GM21390 (cell line): ENCODE data around the gene TNS4.

Experiments used
- ATAC-seq: cut with Tn5 transposase; IDR thresholded peaks from one replicate; pipeline ENCODE4 v1.9.1; 2021; ENCODE audit not compliant: unreplicated experiment

TNS4 gene

GRCh38 chr17:40475234-40475908, 26.1 kb downstream of the TNS4 start:
- no peak for ATAC-seq

- ATAC-seq: no peak
Observed at GRCh38 chr17:40474419-40475002, 26.9 kb downstream of the TNS4 start.

- ATAC-seq: no peak
Observed at GRCh38 chr17:40473573-40474365, 27.7 kb downstream of the TNS4 start.

DNA sequence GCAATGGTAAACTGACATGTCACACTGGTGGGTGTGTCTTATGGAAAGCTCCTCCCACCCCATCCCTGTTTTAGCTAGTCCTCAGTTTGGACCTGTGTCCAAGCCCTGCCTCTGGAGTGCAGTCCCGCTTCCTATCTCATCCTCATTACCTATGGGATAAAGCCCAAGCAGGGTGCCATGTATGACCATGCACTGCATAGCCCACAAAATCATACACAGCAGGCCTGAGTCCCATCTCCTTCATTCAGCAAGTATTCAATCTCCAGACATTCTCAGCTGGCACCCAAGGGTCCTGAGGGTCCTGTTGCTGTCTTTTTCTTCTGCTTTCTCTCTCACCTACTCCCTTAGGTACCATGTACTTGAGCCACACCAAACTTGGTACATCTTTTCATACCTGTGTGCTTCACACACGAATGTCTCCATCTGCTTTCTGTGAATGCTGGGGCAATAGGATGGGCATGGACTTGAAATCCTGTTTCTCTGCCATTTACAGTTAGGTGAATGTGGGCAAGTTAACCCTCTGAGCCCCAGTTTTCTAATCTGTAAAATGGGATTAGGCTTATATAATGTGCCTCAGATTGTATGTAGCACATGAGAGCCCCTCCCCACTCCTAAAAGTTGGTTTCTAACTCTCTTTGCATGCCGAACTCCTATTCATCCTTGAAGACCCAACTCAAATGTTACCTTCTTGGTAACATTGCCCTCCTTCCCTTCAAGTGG, 28.5 kb downstream of the TNS4 start:
- no peak for ATAC-seq

GRCh38 chr17:40471846-40472732, 29.3 kb downstream of the TNS4 start:
- no peak for ATAC-seq

DNA sequence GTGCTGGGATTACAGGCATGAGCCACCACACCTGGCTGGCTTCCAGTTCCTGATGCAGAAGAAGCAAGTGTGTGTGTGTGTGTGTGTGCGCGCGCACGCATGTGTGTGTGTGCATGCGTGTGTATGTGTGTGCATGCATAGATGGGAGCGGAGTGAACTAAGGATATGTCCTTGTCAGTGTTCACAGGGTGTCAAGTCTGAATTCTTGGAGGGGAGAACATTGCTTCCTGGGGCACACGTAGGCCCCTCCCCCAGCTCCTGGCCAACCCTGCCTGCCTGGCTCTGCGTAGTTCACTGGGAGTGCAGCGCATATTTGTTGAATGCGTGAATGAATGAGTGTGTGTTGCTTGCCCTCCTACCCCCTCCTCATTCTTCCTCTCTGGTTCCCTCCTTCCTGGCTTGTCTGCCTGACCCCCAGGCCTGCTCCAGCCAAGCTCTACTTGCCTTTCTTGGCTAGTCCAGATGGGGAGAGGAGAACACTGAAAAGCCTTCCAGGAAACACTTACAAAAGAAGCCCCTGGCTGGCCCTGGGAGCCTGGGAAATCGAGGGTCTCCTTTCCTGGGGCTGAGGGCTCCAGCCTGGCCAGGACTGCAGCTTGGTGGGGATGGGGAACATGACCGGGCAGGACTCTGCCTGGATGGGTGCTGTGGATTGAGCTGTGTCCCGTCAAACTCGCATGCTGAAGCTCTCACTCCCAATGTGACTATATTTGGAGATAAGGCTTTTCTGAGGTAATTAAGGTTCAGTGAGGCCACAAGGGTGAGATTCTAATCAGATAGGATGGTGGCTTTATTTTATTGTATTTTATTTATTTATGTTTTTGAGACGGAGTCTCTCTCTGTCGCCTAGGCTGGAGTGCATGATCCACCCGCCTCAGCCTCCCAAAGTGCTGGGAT, 30.2 kb downstream of the TNS4 start:
- no peak for ATAC-seq

DNA sequence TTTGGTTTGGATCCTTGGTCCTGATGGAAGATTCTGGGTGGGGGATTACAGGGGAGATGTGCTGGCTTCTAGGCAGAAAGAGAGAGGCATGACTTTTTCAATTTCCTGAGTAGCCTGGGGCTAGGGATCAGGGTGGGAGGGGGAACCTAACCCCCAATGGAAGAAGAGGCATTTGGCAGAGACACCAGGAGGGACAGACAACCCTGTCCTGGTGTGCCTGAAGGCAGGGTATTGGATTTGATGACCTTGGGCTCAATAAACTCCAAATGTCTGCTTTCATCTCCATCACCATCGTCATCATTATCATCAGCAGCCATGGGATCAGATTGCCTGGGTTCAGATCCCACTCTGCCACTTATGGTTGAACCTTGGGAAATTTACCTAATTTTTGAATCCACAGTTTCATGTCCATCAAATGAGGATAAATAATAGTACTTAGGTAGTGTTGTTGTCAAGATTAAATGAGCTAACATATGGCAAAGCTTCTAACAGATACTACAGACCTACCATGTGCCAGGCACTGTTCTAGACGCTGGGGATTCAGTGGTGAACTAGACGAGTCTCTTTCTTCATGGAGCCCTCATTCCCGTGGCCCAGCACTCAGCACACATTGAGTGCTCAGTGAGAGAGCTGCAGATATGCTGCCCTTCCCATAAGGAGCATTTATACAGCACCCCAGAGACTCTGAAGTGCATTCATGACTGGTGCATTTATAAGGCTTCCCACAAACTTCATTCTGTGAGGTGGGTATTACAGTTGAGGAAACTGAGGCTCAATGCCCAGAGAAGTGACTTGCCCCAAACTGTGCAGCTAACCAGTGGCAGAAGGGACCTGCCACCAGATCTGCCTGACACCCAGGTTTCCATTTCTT, 31.4 kb downstream of the TNS4 start:
- ATAC-seq: no peak

GRCh38 chr17:40468560-40468959, 32.9 kb downstream of the TNS4 start:
- no peak for ATAC-seq

DNA sequence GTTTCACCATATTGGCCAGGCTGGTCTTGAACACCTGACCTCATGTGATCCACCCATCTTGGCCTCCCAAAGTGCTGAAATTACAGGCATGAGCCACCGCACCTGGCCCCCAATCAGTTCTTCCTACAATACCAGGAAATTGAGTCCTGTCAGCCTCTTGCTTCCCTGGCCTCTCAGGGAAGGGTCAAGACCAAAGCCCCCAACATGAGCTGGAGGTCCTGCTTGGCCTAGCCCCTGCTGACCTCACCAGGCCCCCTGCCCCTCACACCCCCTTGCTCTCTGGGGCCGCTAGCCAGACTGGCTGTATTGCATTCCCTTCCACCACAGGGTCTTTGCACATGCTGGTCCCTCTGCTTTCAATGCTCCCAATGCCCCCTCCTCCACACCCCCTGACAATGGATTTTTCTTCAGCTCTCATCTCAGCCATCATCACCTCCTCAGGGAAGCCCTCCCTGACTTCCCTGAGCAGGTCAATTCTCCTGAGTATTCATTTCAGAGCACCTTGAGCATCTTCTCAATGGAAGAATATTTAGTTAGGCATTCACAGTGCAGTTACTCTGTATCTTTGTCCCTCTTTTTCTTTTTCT, 34.0 kb downstream of the TNS4 start:
- ATAC-seq: no peak

DNA sequence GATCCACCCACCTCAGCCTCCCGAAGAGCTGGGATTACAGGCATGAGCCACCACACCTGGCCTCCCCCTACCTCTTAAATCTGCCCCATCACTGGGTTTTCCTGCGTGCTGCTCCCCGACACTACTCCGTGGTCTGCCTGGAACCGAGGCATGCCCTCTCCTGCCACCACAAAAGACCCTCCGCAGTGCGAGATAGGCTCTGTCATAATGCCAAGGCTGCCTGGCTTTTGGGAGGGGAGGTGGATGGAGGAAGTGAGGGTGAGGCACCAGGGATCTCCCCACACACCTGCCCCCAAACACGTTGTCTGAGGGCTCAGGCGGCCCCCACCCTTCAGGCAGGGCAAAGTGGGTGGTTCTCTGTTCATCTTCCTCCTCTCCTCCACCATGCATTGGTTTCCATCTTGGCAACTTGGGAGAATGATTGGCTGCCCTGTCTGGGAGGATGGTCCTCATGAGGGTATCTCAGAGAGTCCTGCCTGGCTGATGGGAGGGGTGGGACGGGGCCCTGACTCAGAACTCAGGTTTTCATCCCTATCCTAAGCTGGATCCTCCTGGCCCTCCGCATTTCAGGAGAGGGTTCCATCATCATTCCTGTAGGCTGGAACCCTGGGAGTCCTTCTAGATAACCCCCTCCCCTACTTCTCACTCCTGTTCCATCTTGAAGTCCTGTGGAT, 35.0 kb downstream of the TNS4 start:
- ATAC-seq: no peak

DNA sequence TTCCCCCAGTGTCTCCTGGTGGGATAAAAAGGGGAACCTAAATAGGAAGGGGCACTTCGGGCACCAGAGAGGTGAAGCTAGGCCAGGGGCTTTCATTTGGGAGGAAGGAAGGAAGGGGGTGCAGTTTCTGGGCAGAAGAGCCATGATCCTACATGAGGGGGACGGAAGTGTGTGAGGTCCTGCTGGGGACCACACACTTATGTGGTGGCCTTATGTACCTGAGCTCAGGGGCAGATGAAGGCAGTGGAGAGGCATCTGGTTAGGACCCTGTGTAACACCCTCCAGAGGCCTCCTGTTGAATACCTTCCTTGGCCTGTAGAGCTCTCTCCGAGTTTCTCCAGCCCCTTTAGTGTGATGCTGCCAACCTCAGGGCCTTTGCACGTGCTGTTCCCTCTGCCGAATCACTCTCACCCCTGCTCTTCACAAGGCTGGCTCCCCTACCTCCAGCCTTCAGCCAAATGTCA, 37.0 kb downstream of the TNS4 start:
- no peak for ATAC-seq

DNA sequence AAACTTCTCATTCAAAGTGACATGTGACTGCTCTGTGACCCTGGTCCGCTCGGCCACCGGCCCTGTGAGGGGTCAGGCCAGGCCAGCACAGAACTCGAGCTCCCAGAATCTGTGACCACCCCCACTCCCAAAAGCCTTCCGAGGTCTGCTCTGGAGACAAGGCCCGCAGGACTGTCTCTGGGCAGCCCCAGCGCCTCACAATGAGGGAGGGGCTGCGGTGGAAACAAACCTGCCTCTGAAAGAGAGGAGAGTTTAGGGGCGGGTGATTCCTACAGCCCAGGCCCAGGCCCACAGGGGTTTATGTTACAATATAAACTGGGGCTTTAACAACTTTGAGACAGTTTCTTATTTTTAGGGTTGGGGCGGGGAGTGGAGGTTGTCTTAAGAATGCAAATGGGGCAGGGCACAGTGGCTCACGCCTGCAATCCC, 38.3 kb downstream of the TNS4 start:
- ATAC-seq: no peak

DNA sequence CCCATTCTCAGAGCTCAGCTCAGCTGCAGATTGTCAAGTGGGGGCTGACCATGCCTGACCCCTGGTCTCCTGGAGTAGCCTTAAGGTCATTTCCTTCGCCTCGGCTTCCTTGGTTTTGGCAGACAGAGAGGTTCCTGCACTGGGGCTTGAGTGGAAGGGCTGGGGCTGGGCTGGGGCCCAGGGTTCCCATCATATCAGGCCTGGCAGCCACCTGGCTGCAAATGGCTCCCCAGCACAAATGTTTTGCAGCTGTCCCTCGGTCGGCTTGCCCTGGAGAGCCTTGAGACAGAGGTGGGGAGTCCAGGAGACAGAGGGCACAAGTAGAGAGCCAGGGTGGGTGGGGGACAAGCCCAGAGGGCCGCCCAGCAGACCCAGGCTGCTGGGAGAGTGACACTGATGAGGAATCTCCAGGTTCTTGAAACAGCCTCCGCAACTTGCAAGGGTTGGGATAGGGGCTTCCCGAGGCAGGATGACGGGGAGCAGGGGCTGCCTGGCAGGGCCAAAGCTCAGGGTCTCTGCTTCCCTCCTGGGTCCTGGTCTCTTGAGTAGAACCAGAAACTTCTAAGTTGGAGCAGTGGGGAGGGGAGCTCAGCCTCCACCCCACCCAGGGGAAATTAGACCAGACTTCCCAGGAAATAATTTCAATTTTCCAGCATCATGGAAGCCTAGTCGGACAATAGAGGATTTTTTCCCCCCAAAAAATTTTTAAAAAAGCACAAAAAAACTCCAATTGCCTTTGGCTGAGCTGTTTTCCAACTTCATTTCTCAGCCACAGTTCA, 38.9 kb downstream of the TNS4 start:
- ATAC-seq: no peak

- no peak for ATAC-seq
Observed at GRCh38 chr17:40461732-40462342, 39.6 kb downstream of the TNS4 start.

GRCh38 chr17:40460968-40461731, 40.3 kb downstream of the TNS4 start:
- no peak for ATAC-seq

- no peak for ATAC-seq
Observed at GRCh38 chr17:40460604-40460967, 40.8 kb downstream of the TNS4 start.
